Stimulated activated naive CD4-positive, alpha-beta T cell (primary cell): ENCODE measurements around the gene CLPTM1L.

Source experiments
- DNase-seq, 6 experiments: peaks; one replicate each; lab custom pipeline; 2025; lab: John Stamatoyannopoulos, UW

CLPTM1L gene

DNA sequence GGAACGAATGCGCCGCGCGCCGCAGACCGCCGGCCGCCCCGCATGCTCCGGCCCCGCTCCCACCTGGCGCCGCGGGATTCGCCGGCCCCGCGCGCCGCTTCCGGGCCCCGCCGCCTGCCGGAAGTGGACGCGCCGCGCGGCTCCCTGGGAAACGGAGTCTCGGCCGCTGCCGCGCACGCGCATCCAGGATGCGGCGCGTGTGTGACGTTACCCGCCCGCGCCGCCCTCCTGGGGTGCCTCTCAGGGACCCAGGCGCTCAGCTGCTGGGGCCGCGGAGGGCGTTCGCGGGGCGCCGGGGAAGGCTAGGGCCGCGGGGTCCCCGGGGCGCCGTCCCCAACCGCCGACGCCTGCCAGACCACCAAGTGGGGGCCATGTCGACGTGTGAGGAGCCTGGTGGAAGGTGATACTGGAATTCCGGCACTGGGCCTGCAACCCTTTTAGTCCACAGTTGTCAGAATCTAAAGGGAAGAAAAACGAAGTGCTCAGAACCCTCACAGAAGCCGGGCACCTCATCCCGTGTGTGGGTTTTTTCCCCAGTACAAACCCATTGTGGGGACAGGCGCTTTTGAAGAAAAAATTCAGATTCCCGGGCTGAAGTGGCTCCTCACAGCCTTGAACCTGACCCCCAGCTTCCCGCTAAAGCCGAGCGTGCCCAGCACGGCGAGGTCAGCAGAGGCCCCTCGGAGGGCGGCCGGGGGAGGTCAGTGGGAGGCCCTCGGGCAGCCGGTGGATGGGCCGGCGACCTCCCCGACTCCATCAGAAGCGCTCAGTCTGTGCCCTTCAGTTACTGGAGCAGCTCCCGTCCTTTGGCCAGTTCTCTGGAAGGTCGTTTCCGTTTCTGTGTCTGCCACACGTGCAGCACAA lies at the start of gene CLPTM1L:
CLPTM1L (minus strand) TSS at position 125 of the 864 bp plus-strand sequence. CDS start 258 bp downstream, outside the sequence.
- DNase-seq: peak; percentile 80 to 90 (median 82)

DNA sequence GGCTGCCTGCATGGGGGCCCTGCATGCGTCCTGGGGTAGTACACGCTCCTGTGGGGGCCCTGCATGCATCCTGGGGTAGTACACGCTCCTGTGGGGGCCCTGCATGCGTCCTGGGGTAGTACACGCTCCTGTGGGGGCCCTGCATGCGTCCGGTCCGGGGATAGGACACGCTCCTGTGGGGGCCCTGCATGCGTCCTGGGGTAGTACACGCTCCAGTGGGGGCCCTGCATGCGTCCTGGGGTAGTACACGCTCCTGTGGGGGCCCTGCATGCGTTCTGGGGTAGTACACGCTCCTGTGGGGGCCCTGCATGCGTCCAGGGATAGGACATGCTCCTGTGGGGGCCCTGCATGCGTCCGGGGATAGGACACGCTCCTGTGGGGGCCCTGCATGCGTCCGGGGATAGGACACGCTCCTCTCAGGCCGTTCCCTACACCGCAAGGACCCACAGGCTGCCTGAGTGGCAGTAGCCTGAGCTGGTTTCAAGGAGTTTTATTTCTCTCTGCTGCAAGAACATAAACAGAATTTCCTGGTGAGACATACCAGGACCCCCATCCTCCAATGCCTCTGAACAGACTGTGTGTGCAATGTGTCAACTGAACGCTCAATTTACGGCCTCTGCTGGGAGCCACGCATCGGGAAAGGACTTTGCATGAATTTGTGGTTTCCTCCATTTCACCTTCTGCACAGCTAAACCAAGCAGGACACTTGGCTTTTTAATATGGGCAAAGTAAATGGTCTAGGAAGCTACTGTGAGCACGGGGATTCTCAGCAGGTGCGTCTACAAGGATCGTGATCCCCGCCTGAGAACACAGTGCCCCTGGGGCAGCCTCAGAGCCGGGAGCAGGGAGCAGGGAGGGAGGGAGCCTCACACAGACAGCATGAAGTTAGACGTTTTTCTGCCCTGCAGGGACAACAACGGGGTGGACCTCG lies 48.9 kb upstream of the CLPTM1L start:
- DNase-seq: no peak

GRCh38 chr5:1392801-1393565 lies 48.1 kb upstream of the CLPTM1L start:
- DNase-seq: no peak

DNA sequence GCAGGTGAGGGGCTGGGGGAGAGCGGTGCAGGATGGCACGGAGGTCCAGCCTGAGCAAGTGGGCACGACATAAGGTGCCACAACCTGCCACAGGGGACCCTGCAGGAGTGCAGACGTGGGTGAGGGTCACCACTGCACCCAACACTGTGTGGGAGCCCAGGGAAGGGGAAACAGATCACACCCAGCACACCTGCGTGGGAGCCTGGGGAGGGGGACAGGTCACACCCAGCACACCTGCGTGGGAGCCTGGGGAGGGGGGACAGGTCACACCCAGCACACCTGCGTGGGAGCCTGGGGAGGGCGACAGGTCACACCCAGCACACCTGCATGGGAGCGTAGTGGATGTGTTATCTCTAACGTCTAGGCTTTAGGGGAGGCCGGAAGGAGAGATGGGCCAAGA lies 47.4 kb upstream of the CLPTM1L start:
- DNase-seq: no peak

- no peak for DNase-seq
These were observed 46.8 kb upstream of the CLPTM1L start for GRCh38 chr5:1391691-1392090.

GRCh38 chr5:1390861-1391600 lies 46.1 kb upstream of the CLPTM1L start:
- DNase-seq: no peak

- DNase-seq: no peak
These were observed 45.4 kb upstream of the CLPTM1L start for GRCh38 chr5:1390333-1390732.

- no peak for DNase-seq
These were observed 43.6 kb upstream of the CLPTM1L start for GRCh38 chr5:1388383-1388967.

GRCh38 chr5:1387876-1388275 lies 43.0 kb upstream of the CLPTM1L start:
- DNase-seq: no peak

DNA sequence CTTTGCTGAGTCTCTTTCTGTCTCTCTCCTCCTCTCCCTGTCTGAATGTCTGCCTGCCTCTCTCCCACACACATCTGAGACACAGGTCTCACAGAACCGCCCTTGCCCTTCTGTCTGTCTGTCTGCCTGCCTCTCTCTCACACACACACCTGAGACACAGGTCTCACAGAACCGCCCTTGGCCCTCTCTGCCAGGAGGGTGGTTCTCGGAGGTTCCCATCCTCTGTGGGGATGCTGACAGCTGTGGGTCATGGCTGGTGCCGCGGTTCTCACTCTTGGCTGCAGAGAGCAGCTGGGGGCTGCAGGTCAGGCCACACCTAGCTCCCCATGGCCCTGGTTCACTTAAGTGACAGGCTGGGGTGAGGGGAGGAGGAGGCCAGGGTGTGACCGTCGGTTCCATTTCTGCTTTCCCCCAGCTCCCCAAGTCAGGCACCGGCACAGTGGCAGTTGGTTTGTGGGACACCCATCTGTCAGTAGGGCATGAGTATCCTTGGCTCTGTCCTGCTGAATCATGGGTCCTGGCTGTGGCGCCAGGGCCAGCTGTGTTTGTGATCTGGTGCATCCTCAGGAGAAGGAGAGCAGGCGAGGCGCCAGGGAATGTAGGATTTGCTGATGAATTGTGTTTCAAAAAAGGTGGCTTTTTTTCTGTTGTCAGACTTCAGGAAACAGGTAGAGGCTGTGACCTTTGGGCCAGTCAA lies 42.3 kb upstream of the CLPTM1L start:
- peak in 1 of 6 experiments; percentile 33 for DNase-seq

DNA sequence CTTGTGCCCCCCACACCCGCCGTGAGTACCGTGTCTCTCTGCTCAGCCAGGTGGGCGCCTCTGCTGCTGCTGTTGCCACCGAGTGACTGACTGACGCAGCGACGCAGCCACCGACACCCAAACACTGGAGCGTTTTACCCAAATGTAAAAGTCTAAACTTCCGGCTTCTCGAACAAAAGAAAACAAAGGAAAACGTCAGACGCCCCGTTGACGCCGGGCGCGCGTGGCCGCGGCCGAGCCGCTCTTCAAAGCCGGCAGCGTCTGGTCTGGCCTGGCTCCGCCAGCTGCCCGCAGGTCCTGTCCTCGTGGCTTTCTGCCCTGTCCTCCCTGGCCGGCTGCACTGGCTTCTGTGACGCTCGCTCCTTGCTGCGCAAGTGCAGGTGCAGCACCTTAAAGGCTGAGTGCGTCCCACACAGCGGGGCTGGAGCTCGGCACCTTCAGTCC lies 41.4 kb upstream of the CLPTM1L start:
- peak; percentile 67 to 90 (median 80) for DNase-seq

DNA sequence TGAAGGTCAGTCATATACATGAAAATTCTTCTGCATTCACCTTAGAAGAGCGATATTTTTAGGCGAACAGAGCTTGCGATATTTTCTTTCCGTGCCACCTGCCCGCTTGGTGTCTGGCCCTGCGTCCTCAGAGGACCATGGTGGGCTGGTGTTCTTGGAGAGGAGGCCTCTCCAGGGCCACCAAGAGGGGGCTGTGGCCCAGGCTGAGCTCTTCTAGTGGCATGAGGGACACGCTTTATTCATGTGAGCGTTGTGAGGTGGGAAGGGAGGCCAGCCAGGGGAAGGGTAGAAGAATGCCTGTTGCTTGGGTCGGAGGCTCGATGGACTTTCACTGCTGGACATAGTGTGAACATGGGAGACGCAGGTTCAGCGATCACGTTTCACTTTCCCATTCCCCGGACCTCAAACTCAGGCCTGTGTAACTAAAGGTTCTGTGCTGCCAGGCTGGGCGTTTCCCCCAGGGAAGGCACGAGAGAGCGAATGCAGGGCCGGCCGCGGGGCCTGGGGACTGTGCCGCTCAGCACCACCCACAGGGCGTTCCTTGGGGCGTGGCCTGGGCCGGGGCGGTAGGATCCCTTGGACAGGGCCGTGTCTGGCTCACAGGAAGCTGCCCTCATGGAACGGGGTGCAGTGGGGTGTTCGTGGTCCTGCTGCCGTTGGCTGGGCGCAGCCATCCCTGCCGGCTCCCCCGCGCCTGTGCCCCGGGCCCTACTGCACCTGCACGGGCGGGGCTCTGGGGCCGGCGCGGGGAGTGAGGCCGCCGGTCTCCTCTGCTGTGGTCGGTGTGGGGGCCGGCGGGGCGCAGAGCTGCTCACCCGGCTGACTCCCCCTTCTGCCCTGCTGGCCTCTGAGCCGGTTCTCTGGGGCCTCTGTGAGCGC lies 40.7 kb upstream of the CLPTM1L start:
- DNase-seq: peak; percentile 65 to 90 (median 76)

GRCh38 chr5:1384521-1384920 lies 39.6 kb upstream of the CLPTM1L start:
- DNase-seq: no peak

GRCh38 chr5:1383886-1384401 lies 39.0 kb upstream of the CLPTM1L start:
- DNase-seq: no peak

GRCh38 chr5:1383344-1383743 lies 38.4 kb upstream of the CLPTM1L start:
- no peak for DNase-seq

DNA sequence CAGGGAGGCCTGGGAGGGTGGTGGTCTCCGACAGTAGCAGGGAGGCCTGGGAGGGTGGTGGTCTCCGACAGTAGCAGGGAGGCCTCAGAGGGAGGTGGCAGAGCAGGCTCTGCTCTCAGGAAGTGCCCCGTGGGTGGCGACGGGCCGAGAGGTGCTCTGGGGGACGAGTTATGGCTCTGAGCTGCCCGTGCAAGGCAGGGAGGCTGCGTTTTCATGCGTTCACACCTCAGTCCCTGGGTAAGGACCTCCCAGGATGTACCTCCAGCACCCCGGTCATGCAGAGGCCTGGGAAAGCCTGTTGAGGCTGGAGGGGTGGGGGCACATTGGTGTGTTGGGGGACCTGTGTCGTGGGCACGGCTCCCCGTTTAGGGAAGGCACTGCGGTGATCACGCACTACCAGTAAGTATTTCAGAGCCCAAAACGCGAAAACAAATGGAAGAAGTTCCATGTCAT lies 37.4 kb upstream of the CLPTM1L start:
- no peak for DNase-seq

- no peak for DNase-seq
These were observed 36.7 kb upstream of the CLPTM1L start for GRCh38 chr5:1381370-1382247.

DNA sequence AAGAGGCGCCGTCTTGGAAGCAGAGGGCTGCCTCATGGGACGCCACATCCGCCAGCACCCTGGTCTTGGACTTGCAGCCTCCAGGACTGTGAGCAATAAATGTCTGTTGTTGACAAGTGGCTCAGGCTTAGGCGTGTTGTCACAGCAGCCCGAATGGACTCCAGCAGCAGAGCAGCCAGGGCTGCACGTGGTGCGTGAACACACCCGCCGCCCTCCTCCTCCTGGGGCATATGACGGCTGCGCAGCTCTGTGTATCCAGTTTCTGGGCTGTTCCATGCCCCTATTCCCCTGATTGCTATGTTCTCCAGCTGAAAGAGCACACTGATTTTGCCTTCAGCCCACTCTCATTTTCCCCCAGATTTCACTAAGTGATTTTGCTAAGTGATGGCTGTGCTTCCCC lies 36.0 kb upstream of the CLPTM1L start:
- no peak for DNase-seq
